ENCODE measurements around the gene MYBL2.

- TF ChIP-seq CTCF (IDR thresholded peaks at IDR 0.05 in 8 of 11, conservative IDR thresholded peaks at IDR 0.05 in 3 of 11) (no peak), POLR2A (IDR thresholded peaks at IDR 0.05) (no peak)
Observed at GRCh38 chr20:43744966-43745730, 78.2 kb downstream of the MYBL2 start.

Data from spleen (tissue), 7 donors.